ENCODE results near the gene GIT1. TPM values are rescaled to one million over a fixed set of nuclear protein-coding genes. Genes with fewer than 3 reads are reported as not detected.
A peak's percentile ranks its signal among the peaks of the same experiment; 100 is the strongest.

Gene GIT1
- total and polyA plus RNA-seq, 9 of the 15 experiments (the other 6 are each of a cell fraction or from before 2014, with no cell fraction given): 0.35 to 35.3 (median 17.1) TPM

GRCh38 chr17:29591737-29592608 lies 2.5 kb upstream of the GIT1 start (continued):
- TF ChIP-seq ZNF263 (CRISPR knock-in tag; IDR thresholded peaks at IDR 0.05; ENCODE audit: borderline replicate concordance): peak; percentile 61; the same call in 1 of the 2 replicates
- peak; percentile 66; the same call in 1 of the 2 replicates for TF ChIP-seq GATAD2A (IDR thresholded peaks at IDR 0.05)
- peak in 1 of 2 experiments; percentile 38; a peak in 2 of 4 replicates for TF ChIP-seq RCOR1 (IDR thresholded peaks at IDR 0.05; ENCODE audit: borderline replicate concordance in 1 of 2, low read depth in 2 of 2, low read length in 2 of 2)
- no peak for TF ChIP-seq FOXO4 (CRISPR knock-in tag; IDR thresholded peaks at IDR 0.05)
- TF ChIP-seq RBFOX2 (IDR thresholded peaks at IDR 0.05; ENCODE audit: low read depth, low read length): peak; percentile 45
- no peak for TF ChIP-seq ZNF407 (IDR thresholded peaks at IDR 0.05; ENCODE audit: low read depth)
- TF ChIP-seq GTF2A2 (tag; IDR thresholded peaks at IDR 0.05): no peak
- TF ChIP-seq EZH2 (IDR thresholded peaks at IDR 0.05; ENCODE audit: borderline replicate concordance, low read depth, low read length): no peak
- TF ChIP-seq THAP12 (CRISPR knock-in tag; IDR thresholded peaks at IDR 0.05): peak; percentile 32; the same call in 1 of the 2 replicates
- TF ChIP-seq MXD1 (CRISPR knock-in tag; IDR thresholded peaks at IDR 0.05; ENCODE audit: borderline replicate concordance, poor library complexity, severe bottlenecking): no peak
- no peak for TF ChIP-seq ASH1L (IDR thresholded peaks at IDR 0.05; ENCODE audit: borderline replicate concordance, low read depth, partially characterized antibody)
- peak; percentile 19; the same call in 1 of the 2 replicates for TF ChIP-seq SP1 (CRISPR knock-in tag; IDR thresholded peaks at IDR 0.05)
- TF ChIP-seq RAD21 (CRISPR knock-in tag; conservative IDR thresholded peaks at IDR 0.05 in 1 of 2, IDR thresholded peaks at IDR 0.05 in 1 of 2): peak; percentile 78 to 89

All from K562 (cell line).